Stimulated activated CD4-positive, alpha-beta T cell treated with anti-CD3 and anti-CD28 coated beads, Interleukin-15, amount 100 ng/mL, for 48 hours (primary cell): Measurements from ENCODE around the gene HCN1.
"Not testable (repeated sequence)": the region's sequence is repeated elsewhere in the genome, so short reads cannot be mapped to it uniquely, and the experiment has no call there.

Experiments used
- DNase-seq, 2 donors: peaks; one replicate each; pipeline ENCODE4 v3.0.0-alpha.2; 2020; ENCODE audit warnings: low read depth in 2 of 2

The HCN1 gene

DNA sequence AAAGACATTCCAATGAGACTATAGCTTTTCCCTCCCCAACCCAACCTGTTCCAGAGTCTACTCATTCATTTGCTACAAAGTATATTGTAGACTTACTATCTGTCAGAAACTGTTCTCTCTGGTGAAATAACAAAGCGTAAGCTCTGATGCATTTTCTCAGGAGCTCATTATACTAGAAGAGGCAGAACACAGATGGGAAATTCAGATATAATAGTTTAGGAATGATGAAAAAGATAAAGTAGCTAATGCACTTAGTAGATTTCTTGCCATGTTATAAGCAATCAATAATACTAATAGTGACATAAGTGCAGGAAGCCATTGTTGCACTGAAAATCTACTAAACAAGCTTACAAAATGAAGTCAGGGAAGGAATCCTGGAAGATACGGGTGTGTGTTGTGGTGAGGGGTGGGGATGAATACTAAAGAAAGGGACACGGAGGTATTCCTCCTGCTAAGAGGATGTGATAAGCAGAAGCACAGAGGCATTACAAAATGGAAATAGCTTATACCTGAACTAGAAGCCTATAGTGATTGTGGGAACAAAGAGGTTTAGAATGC lies 78.2 kb downstream of the HCN1 start:
- no peak for DNase-seq

DNA sequence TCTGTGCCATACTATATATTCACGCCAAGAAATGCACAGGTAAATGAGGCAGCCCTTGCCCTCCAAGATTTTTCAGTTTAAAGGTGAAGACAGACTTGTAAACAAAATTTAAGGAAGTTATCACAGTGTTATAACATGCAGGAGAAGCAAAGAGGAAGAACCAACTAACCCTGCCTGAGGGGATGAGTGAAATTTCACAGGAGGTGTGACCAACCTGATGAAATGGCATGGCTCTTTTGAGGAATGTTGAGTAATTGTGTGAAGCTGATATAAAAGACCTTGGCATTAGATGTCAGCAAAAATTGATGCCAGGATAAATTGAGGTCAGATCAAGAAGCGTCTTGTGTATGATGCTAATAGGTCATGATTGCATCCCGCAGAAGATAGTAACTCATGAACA lies 86.5 kb downstream of the HCN1 start:
- DNase-seq, result no peak

DNA sequence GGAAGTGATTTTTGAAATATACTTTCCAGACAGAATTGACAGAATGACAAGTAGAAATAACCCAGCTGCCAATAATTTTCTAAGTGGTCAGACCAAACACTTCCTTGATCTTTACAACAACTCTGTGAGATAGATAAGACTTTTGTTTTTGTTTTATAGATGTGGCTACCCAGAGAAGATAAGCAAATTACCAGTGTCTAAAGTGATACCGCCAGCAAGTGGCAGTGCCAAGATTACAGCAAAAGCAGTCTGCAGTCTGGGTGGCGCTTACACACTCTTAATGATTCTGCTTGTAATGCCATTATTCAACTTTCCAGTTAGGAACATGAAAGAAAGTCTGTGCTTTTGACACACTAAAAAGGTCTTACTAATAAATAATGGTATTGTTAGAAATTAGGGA lies 92.1 kb downstream of the HCN1 start:
- DNase-seq, result no peak

- DNase-seq, result no peak
These were observed 94.8 kb downstream of the HCN1 start for GRCh38 chr5:45601424-45601823.

DNA sequence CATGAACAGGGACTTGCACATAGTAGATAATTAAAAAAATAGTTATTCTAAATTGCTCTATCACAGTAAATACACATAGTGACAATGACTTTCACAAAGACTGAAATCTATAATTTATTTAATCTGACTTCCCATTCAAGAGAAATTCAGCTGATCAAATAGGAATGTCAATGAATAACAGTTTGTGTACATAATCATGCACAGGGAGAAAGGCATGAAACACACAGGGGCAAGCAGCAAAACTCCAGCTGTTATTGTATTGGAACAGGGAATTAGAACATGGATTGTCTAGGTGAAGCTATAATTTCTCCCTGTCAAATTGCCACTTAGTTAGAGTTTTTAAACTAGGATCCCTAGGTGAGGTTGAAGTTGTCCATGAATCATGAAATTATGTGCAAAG lies 99.9 kb downstream of the HCN1 start:
- no peak for DNase-seq

DNA sequence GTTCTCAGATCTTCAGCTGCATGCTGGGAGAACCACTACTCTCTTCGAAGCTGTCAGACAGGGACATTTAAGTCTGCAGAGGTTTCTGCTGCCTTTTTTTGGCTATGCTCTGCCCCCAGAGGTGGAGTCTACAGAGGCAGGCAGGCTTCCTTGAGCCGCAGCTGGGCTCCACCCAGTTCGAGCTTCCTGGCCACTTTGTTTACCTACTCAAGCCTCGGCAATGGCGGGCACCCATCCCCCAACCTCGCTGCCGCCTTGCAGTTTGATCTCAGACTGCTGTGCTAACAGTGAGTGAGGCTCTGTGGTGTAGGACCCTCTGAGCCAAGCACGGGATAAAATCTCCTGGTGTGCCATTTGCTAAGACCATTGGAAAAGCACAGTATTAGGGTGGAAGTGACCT lies 110.2 kb downstream of the HCN1 start:
- not testable (repeated sequence) for DNase-seq

- no peak for DNase-seq
These were observed 117.9 kb downstream of the HCN1 start for GRCh38 chr5:45578270-45578669.

- no peak for DNase-seq
These were observed 127.4 kb downstream of the HCN1 start for GRCh38 chr5:45568813-45569212.

DNA sequence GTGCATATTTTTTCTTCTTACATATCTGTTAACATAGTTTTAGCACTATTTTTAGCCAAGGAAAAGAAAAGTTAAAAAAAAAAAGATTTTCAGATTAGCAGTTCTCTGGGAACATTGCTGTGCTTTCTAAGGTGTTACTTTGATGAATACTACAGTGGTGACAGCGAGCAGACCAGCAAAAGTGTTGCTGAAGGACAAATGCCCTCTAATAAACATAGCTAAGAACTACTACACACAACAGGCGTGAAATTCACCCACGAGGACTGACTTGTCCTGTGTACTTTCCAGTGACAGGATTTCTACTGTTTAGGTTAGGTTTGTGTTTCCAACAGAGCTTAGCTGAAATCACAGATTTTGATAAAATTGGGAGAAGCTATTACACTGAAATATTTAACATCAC lies 153.8 kb downstream of the HCN1 start:
- no peak for DNase-seq

DNA sequence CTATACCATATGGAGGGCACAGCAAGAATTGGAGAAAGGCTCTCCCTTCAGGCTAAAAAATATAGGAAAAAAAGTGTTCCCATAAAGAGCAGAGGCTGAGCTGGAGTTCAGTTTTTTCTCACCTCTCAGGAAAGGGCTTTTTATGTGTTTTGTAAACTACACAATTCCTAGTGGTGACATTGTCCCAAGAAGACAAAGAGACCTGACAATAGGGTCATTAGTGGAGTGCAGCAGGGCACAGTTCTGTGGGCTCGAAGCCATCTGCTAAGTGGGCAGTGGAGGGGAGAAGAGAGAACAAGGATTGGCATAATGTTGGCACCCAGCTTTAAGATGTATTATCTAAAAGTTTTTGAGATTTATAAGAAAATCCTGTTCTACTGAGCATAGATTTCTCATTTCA lies 162.5 kb downstream of the HCN1 start:
- no peak for DNase-seq

- DNase-seq, result no peak
These were observed 163.2 kb downstream of the HCN1 start for GRCh38 chr5:45532826-45533624.

DNA sequence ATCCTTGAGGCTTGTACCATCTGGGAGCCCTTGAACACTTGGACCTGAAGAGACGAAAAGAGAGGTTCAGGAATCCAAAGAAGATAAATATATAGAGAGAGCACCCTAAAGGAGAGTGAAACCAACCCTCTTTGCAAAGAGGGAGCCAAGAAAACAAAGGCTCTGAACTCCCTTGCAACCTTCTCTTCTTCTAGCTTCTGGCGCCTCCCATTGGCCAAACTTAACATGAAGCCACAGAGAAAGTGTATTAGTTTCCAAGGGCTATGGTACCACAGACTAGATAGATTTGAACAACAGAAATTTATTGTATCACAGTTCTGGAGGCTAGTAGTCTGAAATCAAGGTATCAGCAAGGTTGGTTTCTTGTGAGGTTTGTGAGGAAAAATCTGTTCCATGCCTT lies 175.1 kb downstream of the HCN1 start:
- DNase-seq, result no peak

DNA sequence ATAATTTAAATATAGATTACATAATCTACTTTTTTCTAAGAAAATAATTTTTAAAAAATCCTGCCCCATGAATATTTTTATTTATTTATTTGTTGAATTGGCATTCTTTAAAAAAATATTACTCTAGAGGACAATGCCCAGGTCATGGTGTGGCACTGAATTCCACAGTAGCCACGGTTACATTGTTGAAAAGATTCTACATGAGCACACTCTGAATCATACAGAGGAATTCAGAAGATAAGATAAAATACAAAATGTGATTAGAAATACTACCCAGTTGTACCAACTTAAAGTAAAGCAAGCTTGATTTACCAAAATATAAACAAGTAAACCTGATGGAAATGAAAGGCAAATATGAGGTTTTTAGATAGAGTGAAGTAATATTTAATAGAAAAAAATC lies 183.7 kb downstream of the HCN1 start:
- DNase-seq, result no peak

- DNase-seq, result no peak
These were observed 186.8 kb downstream of the HCN1 start for GRCh38 chr5:45509371-45509770.

DNA sequence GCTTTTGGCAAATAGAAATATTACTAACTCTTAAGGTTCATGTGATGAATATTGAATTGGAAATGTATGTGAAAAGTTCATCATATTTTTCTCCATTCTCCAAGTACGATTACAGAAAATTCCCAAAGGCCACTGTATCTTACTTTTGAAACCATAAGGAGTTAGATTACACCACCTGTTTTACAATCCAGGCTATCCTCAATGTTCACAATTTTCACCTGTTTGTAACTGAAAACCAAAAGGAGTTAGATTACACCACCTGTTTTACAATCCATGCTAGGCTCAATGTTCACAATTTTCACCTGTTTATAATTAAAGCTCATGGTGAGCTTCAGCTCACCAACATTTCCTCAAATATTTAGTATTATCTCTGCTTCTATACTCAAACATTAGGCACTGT lies 188.0 kb downstream of the HCN1 start:
- no peak for DNase-seq

GRCh38 chr5:45507178-45507577 lies 189.0 kb downstream of the HCN1 start:
- DNase-seq, result no peak

DNA sequence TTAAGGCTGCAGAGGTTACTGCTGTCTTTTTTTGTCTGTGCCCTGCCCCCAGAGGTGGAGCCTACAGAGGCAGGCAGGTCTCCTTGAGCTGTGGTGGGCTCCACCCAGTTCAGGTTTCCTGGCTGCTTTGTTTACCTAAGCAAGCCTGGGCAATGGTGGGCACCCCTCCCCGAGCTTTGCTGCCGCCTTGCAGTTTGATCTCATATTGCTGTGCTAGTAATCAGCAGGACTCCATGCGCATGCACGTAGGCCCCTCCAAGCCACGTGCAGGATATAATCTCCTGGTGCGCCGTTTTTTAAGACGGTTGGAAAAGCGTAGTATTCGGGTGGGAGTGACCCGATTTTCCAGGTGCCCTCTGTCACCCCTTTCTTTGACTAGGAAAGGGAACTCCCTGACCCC lies 197.2 kb downstream of the HCN1 start:
- DNase-seq, result not testable (repeated sequence)

- no peak for DNase-seq
These were observed 204.8 kb downstream of the HCN1 start for GRCh38 chr5:45491368-45491767.

DNA sequence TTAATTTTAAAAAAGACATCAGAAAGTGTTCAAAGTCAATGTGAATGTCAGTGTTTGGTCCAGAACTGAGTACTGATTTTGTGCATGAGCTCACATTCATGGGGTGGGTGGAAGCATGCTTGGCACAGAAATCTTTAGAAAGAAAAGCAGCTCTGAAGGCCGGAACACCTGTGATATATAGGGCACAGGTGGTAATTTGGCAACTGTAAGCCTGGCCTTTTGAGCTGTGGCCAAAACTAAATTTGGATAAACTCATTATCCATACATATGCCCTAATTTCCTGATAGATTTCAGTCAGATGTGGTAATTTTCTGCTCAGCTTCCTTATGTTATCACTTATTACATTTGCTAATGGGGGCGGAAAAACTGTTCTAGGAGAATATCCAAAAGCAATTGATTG lies 211.4 kb downstream of the HCN1 start:
- no peak for DNase-seq

GRCh38 chr5:45454114-45454513 lies 242.1 kb downstream of the HCN1 start:
- no peak for DNase-seq

- DNase-seq, result not testable (repeated sequence)
These were observed 251.3 kb downstream of the HCN1 start for GRCh38 chr5:45444856-45445255.

DNA sequence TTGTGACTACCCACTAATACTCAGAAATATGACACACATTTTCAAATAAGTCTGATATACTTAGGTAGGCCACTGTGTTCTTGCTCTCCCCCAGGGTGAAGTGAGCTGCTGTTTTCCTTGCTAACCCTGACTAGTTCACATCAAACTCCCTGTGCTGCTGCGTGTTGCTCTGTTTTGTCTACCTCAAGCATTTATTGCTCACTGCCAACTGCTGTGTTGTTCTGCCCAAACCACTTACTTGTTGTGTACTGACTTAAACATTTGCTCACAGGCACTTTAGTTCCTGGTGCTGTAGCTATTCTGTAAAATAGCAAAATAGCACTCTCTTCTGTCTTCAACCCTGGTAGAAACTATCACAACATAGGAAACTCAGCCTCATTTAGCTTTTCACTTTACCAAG lies 255.7 kb downstream of the HCN1 start:
- DNase-seq, result no peak

DNA sequence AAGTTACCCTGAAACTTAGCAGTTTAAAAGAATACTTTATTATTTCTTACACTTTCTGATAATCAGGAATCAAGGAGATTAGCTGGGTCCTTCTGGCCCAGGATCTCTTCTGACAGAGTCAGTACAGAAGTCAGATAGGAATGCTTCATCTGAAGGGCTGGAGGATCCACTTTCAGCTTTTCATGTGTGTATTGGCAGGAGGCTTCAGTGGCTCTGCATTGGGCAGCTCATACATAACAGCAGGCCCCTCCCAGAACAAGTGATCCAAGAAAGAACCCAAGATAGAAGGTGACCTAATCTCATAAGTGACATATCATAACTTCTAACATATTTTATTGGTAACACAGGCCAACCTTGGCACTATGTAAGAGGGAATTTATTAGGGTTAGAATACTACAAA lies 258.4 kb downstream of the HCN1 start:
- DNase-seq, result no peak
